ENCODE results near the gene GAS6. TPM values are rescaled to one million over a fixed set of nuclear protein-coding genes. Genes with fewer than 3 reads are reported as not detected.

The GAS6 gene
- total RNA-seq, 1 donor from 2014 or later: 14.8 TPM

DNA sequence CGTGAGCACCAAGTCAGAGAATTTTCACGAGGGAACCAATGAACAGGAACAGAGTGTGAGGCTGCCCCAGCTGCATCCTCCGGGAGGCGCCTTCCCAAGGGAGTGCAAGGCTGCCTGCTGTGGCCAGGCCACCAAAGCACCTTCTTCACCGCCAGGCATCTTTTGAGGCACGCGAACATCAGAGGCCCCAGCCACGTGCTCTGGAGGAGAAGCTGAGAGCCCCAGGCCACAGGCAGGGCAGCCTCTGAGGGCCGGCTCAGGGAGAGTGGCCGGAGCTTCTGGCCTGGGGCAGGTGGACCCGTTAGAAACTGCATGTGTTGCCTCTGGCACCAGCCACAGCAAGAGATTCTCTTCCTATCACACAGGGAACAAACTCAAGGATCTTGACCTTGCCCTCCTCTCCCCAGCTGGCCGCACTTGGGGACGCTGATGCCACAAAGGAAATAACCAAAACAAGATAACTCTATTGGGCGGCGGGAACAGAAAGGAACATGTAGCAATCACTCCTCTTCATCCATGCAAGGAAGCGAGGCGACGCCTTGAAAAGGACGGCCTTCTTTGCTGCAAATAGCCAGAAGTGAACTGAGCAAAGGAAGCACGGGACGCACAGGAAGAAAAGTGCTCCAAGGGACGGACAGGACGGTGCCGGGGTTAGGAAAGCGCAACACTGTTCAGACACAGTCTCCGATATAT lies 19.9 kb downstream of the GAS6 start:
- H3K27me3 Mint-ChIP-seq (ENCODE audit: unreplicated experiment): no peaks in the 10 kb centered on the region
- H3K4me3 Mint-ChIP-seq (ENCODE audit: unreplicated experiment): no peak overlapping the region
- no peaks in the 10 kb centered on the region for H3K9me3 Mint-ChIP-seq (ENCODE audit: unreplicated experiment)
- TF ChIP-seq, protein P1, sequence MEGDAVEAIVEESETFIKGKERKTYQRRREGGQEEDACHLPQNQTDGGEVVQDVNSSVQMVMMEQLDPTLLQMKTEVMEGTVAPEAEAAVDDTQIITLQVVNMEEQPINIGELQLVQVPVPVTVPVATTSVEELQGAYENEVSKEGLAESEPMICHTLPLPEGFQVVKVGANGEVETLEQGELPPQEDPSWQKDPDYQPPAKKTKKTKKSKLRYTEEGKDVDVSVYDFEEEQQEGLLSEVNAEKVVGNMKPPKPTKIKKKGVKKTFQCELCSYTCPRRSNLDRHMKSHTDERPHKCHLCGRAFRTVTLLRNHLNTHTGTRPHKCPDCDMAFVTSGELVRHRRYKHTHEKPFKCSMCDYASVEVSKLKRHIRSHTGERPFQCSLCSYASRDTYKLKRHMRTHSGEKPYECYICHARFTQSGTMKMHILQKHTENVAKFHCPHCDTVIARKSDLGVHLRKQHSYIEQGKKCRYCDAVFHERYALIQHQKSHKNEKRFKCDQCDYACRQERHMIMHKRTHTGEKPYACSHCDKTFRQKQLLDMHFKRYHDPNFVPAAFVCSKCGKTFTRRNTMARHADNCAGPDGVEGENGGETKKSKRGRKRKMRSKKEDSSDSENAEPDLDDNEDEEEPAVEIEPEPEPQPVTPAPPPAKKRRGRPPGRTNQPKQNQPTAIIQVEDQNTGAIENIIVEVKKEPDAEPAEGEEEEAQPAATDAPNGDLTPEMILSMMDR (IDR thresholded peaks at IDR 0.05): no peak
- H3K27ac Mint-ChIP-seq (ENCODE audit: unreplicated experiment): no peak overlapping the region
- peaks cover 3% of the 10 kb centered on the region for H3K36me3 Mint-ChIP-seq (ENCODE audit: unreplicated experiment)
- no peak for DNase-seq (ENCODE audit: extremely low spot score, unreplicated experiment)
- H3K4me1 Mint-ChIP-seq (ENCODE audit: unreplicated experiment): no peaks in the 10 kb centered on the region

DNA sequence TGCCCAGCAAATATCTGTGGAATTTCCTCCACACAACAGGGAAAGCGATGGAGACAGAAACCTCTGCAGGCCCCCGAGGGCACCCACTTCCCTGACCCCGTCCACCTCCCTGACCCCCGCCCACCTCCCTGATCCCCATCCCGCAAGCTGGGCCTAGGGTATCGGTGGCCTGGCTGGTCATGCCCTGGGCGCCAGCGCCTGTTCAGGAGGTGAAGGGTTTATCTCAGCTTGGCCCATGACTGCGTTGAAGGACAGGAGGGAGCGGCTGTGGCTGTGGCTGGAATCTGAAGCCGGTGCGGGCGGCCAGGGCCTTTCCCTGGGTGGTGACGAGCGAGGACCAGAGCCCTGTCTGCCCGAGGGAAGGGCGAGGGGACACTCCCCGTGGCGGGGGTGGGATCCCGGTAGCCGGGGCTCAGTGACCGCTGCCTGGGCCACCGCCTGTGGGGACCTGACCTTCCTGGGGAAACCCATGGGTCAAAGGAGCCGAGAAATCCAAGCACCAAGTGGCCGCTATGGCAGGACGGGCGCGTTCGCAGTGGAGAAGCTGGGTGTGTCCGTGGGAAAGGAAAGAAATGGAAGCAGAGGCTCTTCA lies 20.7 kb downstream of the GAS6 start:
- no peak for DNase-seq (ENCODE audit: extremely low spot score, unreplicated experiment)
- peaks cover 4% of the 10 kb centered on the region for H3K4me1 Mint-ChIP-seq (ENCODE audit: unreplicated experiment)
- TF ChIP-seq, protein P1 (IDR thresholded peaks at IDR 0.05): no peak
- peaks cover 3% of the 10 kb centered on the region for H3K36me3 Mint-ChIP-seq (ENCODE audit: unreplicated experiment)
- no peaks in the 10 kb centered on the region for H3K27me3 Mint-ChIP-seq (ENCODE audit: unreplicated experiment)
- H3K9me3 Mint-ChIP-seq (ENCODE audit: unreplicated experiment): no peaks in the 10 kb centered on the region
- H3K27ac Mint-ChIP-seq (ENCODE audit: unreplicated experiment): no peak overlapping the region
- no peak overlapping the region for H3K4me3 Mint-ChIP-seq (ENCODE audit: unreplicated experiment)

DNA sequence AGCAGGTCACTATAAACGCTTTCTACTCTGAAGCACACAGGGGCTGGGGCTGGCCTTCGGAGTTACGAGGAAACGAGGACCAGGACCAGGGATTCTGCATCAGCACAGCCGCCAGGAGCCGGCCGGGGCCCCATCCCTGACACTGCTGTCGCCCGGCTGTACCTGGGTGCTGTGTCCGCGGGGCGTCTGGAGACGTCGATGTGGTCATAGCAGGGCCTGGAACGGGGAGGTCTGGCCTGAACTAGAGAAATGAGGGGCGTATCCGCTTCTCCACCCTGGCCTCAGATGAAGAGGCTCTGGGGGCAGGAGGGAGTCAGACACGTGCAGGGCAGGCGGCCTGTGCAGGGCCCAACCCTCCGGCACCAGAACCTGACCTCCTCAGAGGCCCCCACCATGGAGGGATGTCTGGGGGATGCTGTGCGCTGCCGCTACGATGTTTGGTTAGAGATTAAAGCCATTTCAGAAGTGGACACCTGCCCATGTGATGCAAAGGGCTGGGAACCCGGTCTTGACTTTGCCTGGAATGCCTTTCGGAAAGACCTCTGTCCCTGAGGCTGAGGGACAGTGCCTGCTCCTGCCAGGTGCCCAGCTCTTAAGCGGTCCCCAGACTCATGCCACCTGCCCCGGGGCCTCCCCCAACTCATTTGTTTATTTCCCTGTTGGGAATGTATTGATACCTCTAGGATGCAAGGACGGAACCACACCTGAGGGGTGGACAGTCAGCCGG lies 21.4 kb downstream of the GAS6 start:
- Mint-ChIP-seq H3K4me1 (ENCODE audit: unreplicated experiment) (peaks cover 10% of the 10 kb centered on the region), H3K27ac (ENCODE audit: unreplicated experiment) (no peak overlapping the region), H3K4me3 (ENCODE audit: unreplicated experiment) (no peak overlapping the region)

DNA sequence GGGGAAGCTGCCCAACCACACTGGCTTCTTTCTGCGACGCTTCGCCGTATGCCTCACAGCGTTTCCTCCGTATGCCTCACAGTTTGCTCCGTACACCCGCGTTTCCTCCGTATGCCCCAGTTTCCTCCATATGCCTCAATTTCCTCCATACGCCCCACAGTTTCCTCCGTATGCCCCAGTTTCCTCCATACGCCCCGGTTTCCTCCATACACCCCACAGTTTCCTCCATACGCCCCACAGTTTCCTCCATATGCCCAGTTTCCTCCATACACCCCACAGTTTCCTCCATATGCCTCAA lies 22.6 kb downstream of the GAS6 start:
- peaks cover 18% of the 10 kb centered on the region for H3K4me1 Mint-ChIP-seq (ENCODE audit: unreplicated experiment)
- H3K4me3 Mint-ChIP-seq (ENCODE audit: unreplicated experiment): no peak overlapping the region
- H3K9me3 Mint-ChIP-seq (ENCODE audit: unreplicated experiment): no peaks in the 10 kb centered on the region
- H3K27ac Mint-ChIP-seq (ENCODE audit: unreplicated experiment): no peak overlapping the region
- TF ChIP-seq, protein P1 (IDR thresholded peaks at IDR 0.05): no peak
- no peak for DNase-seq (ENCODE audit: extremely low spot score, unreplicated experiment)
- no peaks in the 10 kb centered on the region for H3K27me3 Mint-ChIP-seq (ENCODE audit: unreplicated experiment)
- H3K36me3 Mint-ChIP-seq (ENCODE audit: unreplicated experiment): peaks cover 3% of the 10 kb centered on the region

More for the DNA sequence above, 21.4 kb downstream of the GAS6 start:
- TF ChIP-seq, protein P1 (IDR thresholded peaks at IDR 0.05): no peak
- no peak for DNase-seq (ENCODE audit: extremely low spot score, unreplicated experiment)
- Mint-ChIP-seq H3K27me3 (ENCODE audit: unreplicated experiment) (no peaks in the 10 kb centered on the region), H3K9me3 (ENCODE audit: unreplicated experiment) (no peaks in the 10 kb centered on the region), H3K36me3 (ENCODE audit: unreplicated experiment) (peaks cover 3% of the 10 kb centered on the region)
